Measurements from ENCODE around the gene QRICH1.
A peak's percentile ranks its signal among the peaks of the same experiment; 100 is the strongest.

DNA sequence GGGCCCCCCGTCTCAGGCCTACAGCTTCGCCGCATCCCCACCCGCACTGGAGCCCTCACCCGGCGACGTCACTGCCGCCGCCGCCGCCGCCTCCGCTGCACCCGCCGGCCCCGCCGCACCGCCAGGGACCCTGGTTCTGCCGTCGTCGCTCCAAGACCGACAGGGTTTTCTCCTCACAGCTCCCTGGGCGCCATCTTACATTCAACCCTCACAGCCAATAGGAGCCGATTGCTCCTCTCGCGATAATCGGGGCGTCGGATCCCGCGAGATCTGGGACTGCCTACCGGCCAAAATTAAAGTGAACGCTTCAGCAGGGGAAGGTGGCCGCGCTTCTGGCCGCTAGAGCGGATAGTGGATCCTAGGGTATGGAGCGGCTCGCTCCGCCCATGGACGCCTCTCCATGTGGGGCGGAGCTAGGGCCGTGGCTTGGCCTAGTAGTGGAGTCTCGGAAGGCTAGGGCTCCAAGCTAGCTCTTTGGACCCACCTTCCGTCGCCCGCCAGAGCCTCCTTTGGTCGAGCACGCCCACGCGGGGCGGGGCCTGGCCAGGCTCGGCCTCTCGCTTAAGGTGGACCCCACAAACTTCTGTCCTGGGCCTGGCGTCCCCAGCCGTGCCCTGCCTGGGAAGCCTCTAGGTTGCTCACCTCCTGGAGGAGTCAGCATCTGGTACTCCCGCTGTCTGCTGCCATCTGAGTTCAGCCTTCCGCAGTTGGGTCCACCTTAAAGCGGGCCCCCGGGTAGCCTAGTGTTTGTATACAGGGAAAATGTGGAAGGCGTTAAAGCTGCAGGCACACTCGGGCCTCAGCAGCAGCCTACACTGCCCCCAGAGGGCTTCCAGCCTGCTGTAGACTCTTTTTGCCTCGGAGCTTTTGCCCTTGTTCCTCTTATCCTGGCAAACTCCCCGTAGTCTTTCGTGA lies at the start of gene QRICH1:
- TF ChIP-seq, protein P1, sequence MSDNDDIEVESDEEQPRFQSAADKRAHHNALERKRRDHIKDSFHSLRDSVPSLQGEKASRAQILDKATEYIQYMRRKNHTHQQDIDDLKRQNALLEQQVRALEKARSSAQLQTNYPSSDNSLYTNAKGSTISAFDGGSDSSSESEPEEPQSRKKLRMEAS (IDR thresholded peaks at IDR 0.05) = peak; percentile 94
- TF ChIP-seq TAF1 (IDR thresholded peaks at IDR 0.05; ENCODE audit: low read depth) (peak; percentile 84), CREB1 (IDR thresholded peaks at IDR 0.05; ENCODE audit: low read depth) (no peak), REST (IDR thresholded peaks at IDR 0.05; ENCODE audit: low read depth) (no peak), CEBPB (IDR thresholded peaks at IDR 0.05) (0 out of 2 replicates have a peak, but pooled peaks have one; percentile 18), USF1 (IDR thresholded peaks at IDR 0.05) (no peak; the same call in 1 of the 2 replicates), EP300 (IDR thresholded peaks at IDR 0.05; ENCODE audit: borderline replicate concordance) (no peak), ZBTB7A (IDR thresholded peaks at IDR 0.05; ENCODE audit: low read depth) (no peak), YY1 (IDR thresholded peaks at IDR 0.05; ENCODE audit: low read depth) (peak; percentile 96), NFIC (IDR thresholded peaks at IDR 0.05) (no peak), TEAD4 (IDR thresholded peaks at IDR 0.05) (peak; percentile 30; the same call in 1 of the 2 replicates)

Measured in Ishikawa (cell line).